Mammary epithelial cell (primary cell): ENCODE data around the gene CAB39L.

Experiments
- EZH2 ChIP-seq: IDR thresholded peaks from 2 replicates; pipeline ENCODE4 v1.6.1; 2012; ENCODE audit warnings: low read length, inconsistent platforms, borderline replicate concordance
- TF ChIP-seq, protein P1 (sequence below), 2 donors: IDR thresholded peaks in 1 of 2; conservative IDR thresholded peaks in 1 of 2; 2 replicates each; pipeline ENCODE4 v1.5.1; 2011 to 2012; ENCODE audit warnings: inconsistent platforms in 2 of 2, low read length in 2 of 2, mild to moderate bottlenecking in 2 of 2, control low read depth in 1 of 2, low read depth in 1 of 2; ENCODE audit not compliant: insufficient read depth in 1 of 2; ENCODE audit errors: extremely low read depth in 1 of 2

DNA sequence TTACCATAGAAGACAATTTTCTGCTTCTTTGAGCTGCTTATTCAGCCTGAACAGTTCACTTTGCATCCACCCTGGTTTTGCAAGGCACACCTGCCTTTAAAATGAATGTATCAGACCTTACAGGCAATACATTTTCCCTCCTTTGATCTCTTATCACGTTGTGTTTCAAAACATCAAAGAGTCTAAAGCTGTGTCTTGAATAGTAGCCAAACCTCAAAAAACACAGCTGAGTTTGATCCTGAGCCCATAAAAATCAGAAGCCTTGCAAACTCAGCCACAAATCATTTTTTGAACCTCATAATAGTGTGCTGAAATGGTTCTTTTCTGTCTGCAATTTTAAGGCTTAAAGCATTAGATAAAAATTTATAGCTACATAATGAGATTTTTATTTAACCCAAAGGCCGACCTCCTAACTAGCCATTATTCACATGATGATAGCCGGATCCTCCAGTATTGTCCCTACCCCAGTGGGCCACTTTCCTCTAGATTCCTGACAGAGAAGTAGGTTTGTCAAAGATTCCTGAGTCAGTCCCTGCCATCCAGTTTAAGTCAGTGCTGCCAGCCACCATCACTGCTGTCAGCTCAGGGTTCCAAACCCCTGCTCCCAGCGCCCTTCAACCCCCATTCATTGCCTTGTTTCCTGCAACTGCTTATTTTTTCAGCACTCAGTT, 71.8 kb downstream of the CAB39L start:
- TF ChIP-seq, protein P1, sequence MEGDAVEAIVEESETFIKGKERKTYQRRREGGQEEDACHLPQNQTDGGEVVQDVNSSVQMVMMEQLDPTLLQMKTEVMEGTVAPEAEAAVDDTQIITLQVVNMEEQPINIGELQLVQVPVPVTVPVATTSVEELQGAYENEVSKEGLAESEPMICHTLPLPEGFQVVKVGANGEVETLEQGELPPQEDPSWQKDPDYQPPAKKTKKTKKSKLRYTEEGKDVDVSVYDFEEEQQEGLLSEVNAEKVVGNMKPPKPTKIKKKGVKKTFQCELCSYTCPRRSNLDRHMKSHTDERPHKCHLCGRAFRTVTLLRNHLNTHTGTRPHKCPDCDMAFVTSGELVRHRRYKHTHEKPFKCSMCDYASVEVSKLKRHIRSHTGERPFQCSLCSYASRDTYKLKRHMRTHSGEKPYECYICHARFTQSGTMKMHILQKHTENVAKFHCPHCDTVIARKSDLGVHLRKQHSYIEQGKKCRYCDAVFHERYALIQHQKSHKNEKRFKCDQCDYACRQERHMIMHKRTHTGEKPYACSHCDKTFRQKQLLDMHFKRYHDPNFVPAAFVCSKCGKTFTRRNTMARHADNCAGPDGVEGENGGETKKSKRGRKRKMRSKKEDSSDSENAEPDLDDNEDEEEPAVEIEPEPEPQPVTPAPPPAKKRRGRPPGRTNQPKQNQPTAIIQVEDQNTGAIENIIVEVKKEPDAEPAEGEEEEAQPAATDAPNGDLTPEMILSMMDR (conservative IDR thresholded peaks at IDR 0.05 in 1 of 2, IDR thresholded peaks at IDR 0.05 in 1 of 2; ENCODE audit: extremely low read depth in 1 of 2, insufficient read depth in 1 of 2, low read depth in 1 of 2, low read length in 2 of 2), result no peak
- no peak for TF ChIP-seq EZH2
